Ramos (cell line): ENCODE measurements around the gene ACRBP.
"Not testable (repeated sequence)": the region's sequence is repeated elsewhere in the genome, so short reads cannot be mapped to it uniquely, and the experiment has no call there.

Source experiments
- in situ Hi-C: fragments of 300-500 bp; cut with MboI; formaldehyde crosslinking; loops from one replicate; pipeline ENCODE4 v1.14.3; 2022; ENCODE audit warnings: low sequenced_read_pairs; ENCODE audit not compliant: unreplicated experiment

The ACRBP gene

GRCh38 chr12:6595673-6596072, 51.6 kb downstream of the ACRBP start:
- in situ Hi-C loops: not testable (repeated sequence)

DNA sequence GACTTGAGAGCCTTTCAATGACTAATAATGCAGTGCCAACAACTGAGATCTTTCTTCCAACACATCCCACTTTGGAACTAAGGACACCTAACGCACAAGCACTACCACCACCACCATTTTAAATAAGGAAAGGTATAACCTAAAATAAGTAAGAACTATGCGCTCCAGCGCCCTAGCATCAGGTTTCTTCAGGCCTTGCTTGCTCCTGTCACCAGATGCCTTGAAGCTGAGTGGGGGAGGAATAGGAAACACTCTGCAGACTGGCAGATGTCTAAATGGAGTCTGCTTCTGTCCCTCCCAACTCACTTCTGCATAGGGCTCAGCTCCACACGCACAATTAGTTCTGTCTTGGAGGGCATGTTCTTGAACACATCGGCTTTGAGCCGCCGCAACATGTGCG, 55.1 kb downstream of the ACRBP start:
- in situ Hi-C loops: no loop called here
